K562 (cell line): ENCODE results near the gene MTERF4. TPM values are rescaled to one million over a fixed set of nuclear protein-coding genes. Genes with fewer than 3 reads are reported as not detected.

Experiments used
- ZNF318 ChIP-seq, 2 experiments: fragments of 450-650 bp; IDR thresholded peaks; 2 replicates each; pipeline ENCODE4 v1.6.1; 2016; ENCODE audit warnings: mild to moderate bottlenecking in 2 of 2, borderline replicate concordance in 1 of 2, low read depth in 1 of 2, moderate library complexity in 1 of 2
- polyA plus RNA-seq, 8 experiments: library from polyadenylated mRNA; depleted of rRNA in 4 of 8; stranded (reverse) in 5 of 8; unstranded in 3 of 8; fragments of >200 nt; fragmentation: Nextera tagmentation in 2 of 8; fragmentation: Illumina TruSeq in 1 of 8; extraction: Ambion mirVana in 2 of 8; extraction: Trizol in 1 of 8; gene quantifications; 2 replicates each; pipeline versions ENCODE4 v1.2.1 to v1.2.3, GENCODE V29; 2011 to 2014; ENCODE audit warnings: inconsistent platforms in 1 of 8, missing spikeins in 1 of 8
- total RNA-seq, 7 experiments: library from RNA; depleted of rRNA in 6 of 7; stranded (reverse); fragments of >200 nt in 6 of 7; fragmentation: Illumina TruSeq in 2 of 7; extraction: Trizol in 2 of 7; gene quantifications; 2 replicates each; pipeline versions ENCODE4 v1.2.1 to v1.2.3, GENCODE V29; 2011 to 2021; ENCODE audit warnings: low replicate concordance in 1 of 7

Gene MTERF4
- total and polyA plus RNA-seq, 9 of the 15 experiments (the other 6 are each of a cell fraction or from before 2014, with no cell fraction given): 15.3 to 29.6 (median 21.2) TPM

- TF ChIP-seq ZNF318 (IDR thresholded peaks at IDR 0.05; ENCODE audit: borderline replicate concordance in 1 of 2, low read depth in 1 of 2): no peak
These were observed 39.2 kb upstream of the MTERF4 start (continued) for GRCh38 chr2:241141214-241141770.
